ENCODE results near the gene NXPH3. TPM values are rescaled to one million over a fixed set of nuclear protein-coding genes. Genes with fewer than 3 reads are reported as not detected.
A peak's percentile ranks its signal among the peaks of the same experiment; 100 is the strongest.

The NXPH3 gene
- under 1 TPM in 5 of 6 experiments, not detected in 1; 0.09 to 0.43 (median 0.21) TPM for total RNA-seq
- long read RNA-seq: 0 reads

GRCh38 chr17:49575679-49576087 is at the start of gene NXPH3:
TSS of gene NXPH3 (plus strand) at chr17:49575871. CDS start at chr17:49576220, 349 bp downstream.
- ATAC-seq (peak; percentile 61 to 85 (median 67)), DNase-seq (peak in 2 of 3 donors; percentile 64 to 72)
- Histone ChIP-seq H3K27ac (no peak within 1 kb of the TSS), H3K4me3 (peak within 1 kb of the TSS; percentile 28 to 45 (median 36)), H3K27me3 (peaks cover 0 to 9% of the 10 kb centered on the region in 2 donors), H3K4me1 (peaks cover 0 to 8% (median 0%) of the 10 kb centered on the region in 4 donors), H3K9me3 (no peaks in the 10 kb centered on the region), H3K36me3 (no peaks in the 10 kb centered on the region)
- 2% methylated on average over 12 of the region's 55 CpGs for WGBS (ENCODE audit: insufficient coverage, low coverage, low lambda C conversion rate, missing lambda C conversion rate)
- intact Hi-C loops (cut with DNase I): loop anchor here (10.0 kb wide), 2 partner anchors 199 to 209 kb away; partner anchors contain the start of gene KAT7 (in 1 of the 2)
- peak; percentile 24 to 80 (median 57) for TF ChIP-seq CTCF (IDR thresholded peaks at IDR 0.05)
- TF ChIP-seq POLR2A (IDR thresholded peaks at IDR 0.05): no peak

GRCh38 chr17:49527927-49528651 is 47.6 kb upstream of the NXPH3 start:
- intact Hi-C loops (cut with DNase I): no loop called here
- no peaks in the 10 kb centered on the region for H3K27me3 ChIP-seq
- TF ChIP-seq CTCF (IDR thresholded peaks at IDR 0.05) (no peak), POLR2A (IDR thresholded peaks at IDR 0.05) (no peak)
- H3K36me3 ChIP-seq: no peaks in the 10 kb centered on the region
- H3K4me3 ChIP-seq: no peak overlapping the region
- no peaks in the 10 kb centered on the region for H3K9me3 ChIP-seq
- H3K27ac ChIP-seq: no peak overlapping the region
- no peak for DNase-seq
- no peak for ATAC-seq
- H3K4me1 ChIP-seq: no peaks in the 10 kb centered on the region
- WGBS (ENCODE audit: insufficient coverage, low coverage, low lambda C conversion rate, missing lambda C conversion rate): 73% methylated on average over 4 of the region's 11 CpGs

GRCh38 chr17:49528966-49529365 is 46.7 kb upstream of the NXPH3 start:
- TF ChIP-seq POLR2A (IDR thresholded peaks at IDR 0.05) (no peak), CTCF (IDR thresholded peaks at IDR 0.05) (no peak)
- 95% methylated on average over 2 of the region's 3 CpGs for WGBS (ENCODE audit: insufficient coverage, low coverage, low lambda C conversion rate, missing lambda C conversion rate)
- H3K27me3 ChIP-seq: no peaks in the 10 kb centered on the region
- DNase-seq (peak in 1 of 3 donors; percentile 28), ATAC-seq (no peak)
- H3K4me3 ChIP-seq: no peak overlapping the region
- H3K27ac ChIP-seq: no peak overlapping the region
- no peaks in the 10 kb centered on the region for H3K36me3 ChIP-seq
- H3K4me1 ChIP-seq: no peaks in the 10 kb centered on the region
- no peaks in the 10 kb centered on the region for H3K9me3 ChIP-seq
- intact Hi-C loops (cut with DNase I): no loop called here

GRCh38 chr17:49530118-49530517 is 45.6 kb upstream of the NXPH3 start:
- no peaks in the 10 kb centered on the region for H3K27me3 ChIP-seq
- 100% methylated on average over 1 of the region's 1 CpG for WGBS (ENCODE audit: insufficient coverage, low coverage, low lambda C conversion rate, missing lambda C conversion rate)
- no peak for ATAC-seq

More at GRCh38 chr17:49530118-49530517, 45.6 kb upstream of the NXPH3 start:
- TF ChIP-seq CTCF (IDR thresholded peaks at IDR 0.05) (no peak), POLR2A (IDR thresholded peaks at IDR 0.05) (no peak)
- Histone ChIP-seq H3K4me1 (no peaks in the 10 kb centered on the region), H3K27ac (no peak overlapping the region), H3K4me3 (no peak overlapping the region), H3K9me3 (no peaks in the 10 kb centered on the region), H3K36me3 (no peaks in the 10 kb centered on the region)
- intact Hi-C loops (cut with DNase I): no loop called here
- no peak for DNase-seq
